K562 (cell line): Measurements from ENCODE around the gene ST8SIA1. TPM values are rescaled to one million over a fixed set of nuclear protein-coding genes. Genes with fewer than 3 reads are reported as not detected.

ENCODE experiments used
- KDM2B ChIP-seq: fragments of 250-450 bp; sonication (Bioruptor Pico); IDR thresholded peaks from 2 replicates; pipeline ENCODE4 v1.8.0; 2021; ENCODE audit warnings: mild to moderate bottlenecking, moderate library complexity
- LARP7 ChIP-seq: fragments of 450-650 bp; IDR thresholded peaks from 2 replicates; pipeline ENCODE4 v1.6.1; 2016
- SETDB1 ChIP-seq: IDR thresholded peaks from one replicate; pipeline ENCODE4 v1.6.1; 2012; ENCODE audit warnings: low read length, control low read depth, inconsistent platforms
- TRIM28 ChIP-seq: fragments of 450-650 bp; IDR thresholded peaks from 2 replicates; pipeline ENCODE4 v1.6.1; 2017
- polyA plus RNA-seq, 8 experiments: library from polyadenylated mRNA; depleted of rRNA in 4 of 8; stranded (reverse) in 5 of 8; unstranded in 3 of 8; fragments of >200 nt; fragmentation: Nextera tagmentation in 2 of 8; fragmentation: Illumina TruSeq in 1 of 8; extraction: Ambion mirVana in 2 of 8; extraction: Trizol in 1 of 8; gene quantifications; 2 replicates each; pipeline versions ENCODE4 v1.2.1 to v1.2.3, GENCODE V29; 2011 to 2014; ENCODE audit warnings: inconsistent platforms in 1 of 8, missing spikeins in 1 of 8
- total RNA-seq, 7 experiments: library from RNA; depleted of rRNA in 6 of 7; stranded (reverse); fragments of >200 nt in 6 of 7; fragmentation: Illumina TruSeq in 2 of 7; extraction: Trizol in 2 of 7; gene quantifications; 2 replicates each; pipeline versions ENCODE4 v1.2.1 to v1.2.3, GENCODE V29; 2011 to 2021; ENCODE audit warnings: low replicate concordance in 1 of 7
- TF ChIP-seq, protein P1 (sequence below): fragments of 250-450 bp; sonication (Bioruptor Pico); IDR thresholded peaks from 2 replicates; pipeline ENCODE4 v1.8.0; 2022; ENCODE audit warnings: inconsistent platforms
- TF ChIP-seq, protein P2 (sequence below): sonication (generic); formaldehyde crosslinking; IDR thresholded peaks from 2 replicates; pipeline ENCODE4 v1.5.0; 2020; ENCODE audit warnings: missing genetic modification reagents
- TF ChIP-seq, protein P3 (sequence below): sonication (generic); formaldehyde crosslinking; IDR thresholded peaks from 2 replicates; pipeline ENCODE4 v1.8.0; 2022; ENCODE audit warnings: mild to moderate bottlenecking, missing genetic modification reagents
- TF ChIP-seq, protein P4 (sequence below): fragments of 250-450 bp; sonication (Bioruptor Pico); IDR thresholded peaks from 2 replicates; pipeline ENCODE4 v1.9.0; 2021; ENCODE audit warnings: mild to moderate bottlenecking, inconsistent platforms

ST8SIA1 gene
- total and polyA plus RNA-seq, 9 of the 15 experiments (the other 6 are each of a cell fraction or from before 2014, with no cell fraction given): 0.86 to 26.3 (median 4.3) TPM

DNA sequence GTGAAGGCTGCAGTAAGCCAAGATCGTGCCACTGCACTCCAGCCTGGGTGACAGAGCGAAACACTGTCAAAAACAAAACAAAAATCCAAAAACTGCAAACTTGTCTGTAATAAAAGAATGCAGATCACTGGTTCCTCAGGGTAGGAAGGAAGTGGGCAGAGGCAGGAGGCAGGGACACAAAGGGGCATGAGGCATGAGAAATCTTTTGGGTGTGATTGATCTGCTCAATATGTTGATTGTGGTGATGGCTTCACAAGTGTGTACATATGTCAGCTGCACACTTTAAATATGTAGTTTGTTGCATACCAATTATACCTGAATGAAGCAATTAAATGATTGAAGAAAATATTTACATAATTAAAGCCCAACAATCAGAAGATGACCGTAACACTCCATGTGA is 170.9 kb downstream of the ST8SIA1 start (continued):
- TF ChIP-seq, protein P1, sequence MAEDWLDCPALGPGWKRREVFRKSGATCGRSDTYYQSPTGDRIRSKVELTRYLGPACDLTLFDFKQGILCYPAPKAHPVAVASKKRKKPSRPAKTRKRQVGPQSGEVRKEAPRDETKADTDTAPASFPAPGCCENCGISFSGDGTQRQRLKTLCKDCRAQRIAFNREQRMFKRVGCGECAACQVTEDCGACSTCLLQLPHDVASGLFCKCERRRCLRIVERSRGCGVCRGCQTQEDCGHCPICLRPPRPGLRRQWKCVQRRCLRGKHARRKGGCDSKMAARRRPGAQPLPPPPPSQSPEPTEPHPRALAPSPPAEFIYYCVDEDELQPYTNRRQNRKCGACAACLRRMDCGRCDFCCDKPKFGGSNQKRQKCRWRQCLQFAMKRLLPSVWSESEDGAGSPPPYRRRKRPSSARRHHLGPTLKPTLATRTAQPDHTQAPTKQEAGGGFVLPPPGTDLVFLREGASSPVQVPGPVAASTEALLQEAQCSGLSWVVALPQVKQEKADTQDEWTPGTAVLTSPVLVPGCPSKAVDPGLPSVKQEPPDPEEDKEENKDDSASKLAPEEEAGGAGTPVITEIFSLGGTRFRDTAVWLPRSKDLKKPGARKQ (CRISPR knock-in tag): no peak
- TF ChIP-seq, protein P2, sequence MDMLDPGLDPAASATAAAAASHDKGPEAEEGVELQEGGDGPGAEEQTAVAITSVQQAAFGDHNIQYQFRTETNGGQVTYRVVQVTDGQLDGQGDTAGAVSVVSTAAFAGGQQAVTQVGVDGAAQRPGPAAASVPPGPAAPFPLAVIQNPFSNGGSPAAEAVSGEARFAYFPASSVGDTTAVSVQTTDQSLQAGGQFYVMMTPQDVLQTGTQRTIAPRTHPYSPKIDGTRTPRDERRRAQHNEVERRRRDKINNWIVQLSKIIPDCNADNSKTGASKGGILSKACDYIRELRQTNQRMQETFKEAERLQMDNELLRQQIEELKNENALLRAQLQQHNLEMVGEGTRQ (CRISPR knock-in tag): no peak
- TF ChIP-seq SETDB1 (no peak), TRIM28 (no peak), KDM2B (CRISPR knock-in tag) (no peak), LARP7 (no peak)
- TF ChIP-seq, protein P3, sequence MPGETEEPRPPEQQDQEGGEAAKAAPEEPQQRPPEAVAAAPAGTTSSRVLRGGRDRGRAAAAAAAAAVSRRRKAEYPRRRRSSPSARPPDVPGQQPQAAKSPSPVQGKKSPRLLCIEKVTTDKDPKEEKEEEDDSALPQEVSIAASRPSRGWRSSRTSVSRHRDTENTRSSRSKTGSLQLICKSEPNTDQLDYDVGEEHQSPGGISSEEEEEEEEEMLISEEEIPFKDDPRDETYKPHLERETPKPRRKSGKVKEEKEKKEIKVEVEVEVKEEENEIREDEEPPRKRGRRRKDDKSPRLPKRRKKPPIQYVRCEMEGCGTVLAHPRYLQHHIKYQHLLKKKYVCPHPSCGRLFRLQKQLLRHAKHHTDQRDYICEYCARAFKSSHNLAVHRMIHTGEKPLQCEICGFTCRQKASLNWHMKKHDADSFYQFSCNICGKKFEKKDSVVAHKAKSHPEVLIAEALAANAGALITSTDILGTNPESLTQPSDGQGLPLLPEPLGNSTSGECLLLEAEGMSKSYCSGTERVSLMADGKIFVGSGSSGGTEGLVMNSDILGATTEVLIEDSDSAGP (CRISPR knock-in tag): no peak
- TF ChIP-seq, protein P4, sequence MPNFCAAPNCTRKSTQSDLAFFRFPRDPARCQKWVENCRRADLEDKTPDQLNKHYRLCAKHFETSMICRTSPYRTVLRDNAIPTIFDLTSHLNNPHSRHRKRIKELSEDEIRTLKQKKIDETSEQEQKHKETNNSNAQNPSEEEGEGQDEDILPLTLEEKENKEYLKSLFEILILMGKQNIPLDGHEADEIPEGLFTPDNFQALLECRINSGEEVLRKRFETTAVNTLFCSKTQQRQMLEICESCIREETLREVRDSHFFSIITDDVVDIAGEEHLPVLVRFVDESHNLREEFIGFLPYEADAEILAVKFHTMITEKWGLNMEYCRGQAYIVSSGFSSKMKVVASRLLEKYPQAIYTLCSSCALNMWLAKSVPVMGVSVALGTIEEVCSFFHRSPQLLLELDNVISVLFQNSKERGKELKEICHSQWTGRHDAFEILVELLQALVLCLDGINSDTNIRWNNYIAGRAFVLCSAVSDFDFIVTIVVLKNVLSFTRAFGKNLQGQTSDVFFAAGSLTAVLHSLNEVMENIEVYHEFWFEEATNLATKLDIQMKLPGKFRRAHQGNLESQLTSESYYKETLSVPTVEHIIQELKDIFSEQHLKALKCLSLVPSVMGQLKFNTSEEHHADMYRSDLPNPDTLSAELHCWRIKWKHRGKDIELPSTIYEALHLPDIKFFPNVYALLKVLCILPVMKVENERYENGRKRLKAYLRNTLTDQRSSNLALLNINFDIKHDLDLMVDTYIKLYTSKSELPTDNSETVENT (CRISPR knock-in tag): no peak
